GM15510 (cell line): ENCODE data around the gene SLC26A2.
A peak's percentile ranks its signal among the peaks of the same experiment; 100 is the strongest.

ENCODE experiments used
- POLR2A ChIP-seq: IDR thresholded peaks from 3 replicates; pipeline ENCODE4 v1.6.1; 2011; ENCODE audit warnings: borderline replicate concordance; ENCODE audit not compliant: insufficient read length; ENCODE audit errors: extremely low read depth

The SLC26A2 gene

DNA sequence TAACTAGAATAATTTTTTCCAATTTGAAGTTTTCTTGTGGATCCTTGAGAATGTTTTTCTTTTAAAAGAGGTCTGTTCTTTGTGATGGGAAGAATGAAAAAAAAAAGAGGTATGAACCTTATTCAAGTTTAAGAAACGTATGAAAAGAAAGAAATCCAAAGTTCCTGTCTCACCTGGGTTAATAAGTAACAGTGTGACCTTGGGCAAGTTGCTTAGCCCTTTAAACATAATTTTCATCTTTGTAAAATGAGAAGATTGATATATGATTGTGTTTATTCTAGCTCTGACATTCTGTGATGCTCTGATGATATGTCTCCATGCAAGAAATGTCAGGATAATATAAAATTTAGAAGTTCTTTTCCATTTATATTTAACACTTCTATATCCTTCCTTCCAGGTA lies 19.3 kb downstream of the SLC26A2 start:
- TF ChIP-seq POLR2A, result no peak

DNA sequence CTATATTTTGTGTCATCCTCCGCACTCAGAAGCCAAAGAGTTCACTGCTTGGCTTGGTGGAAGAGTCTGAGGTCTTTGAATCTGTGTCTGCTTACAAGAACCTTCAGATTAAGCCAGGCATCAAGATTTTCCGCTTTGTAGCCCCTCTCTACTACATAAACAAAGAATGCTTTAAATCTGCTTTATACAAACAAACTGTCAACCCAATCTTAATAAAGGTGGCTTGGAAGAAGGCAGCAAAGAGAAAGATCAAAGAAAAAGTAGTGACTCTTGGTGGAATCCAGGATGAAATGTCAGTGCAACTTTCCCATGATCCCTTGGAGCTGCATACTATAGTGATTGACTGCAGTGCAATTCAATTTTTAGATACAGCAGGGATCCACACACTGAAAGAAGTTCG lies 20.6 kb downstream of the SLC26A2 start:
- TF ChIP-seq POLR2A, result no peak

- no peak for TF ChIP-seq POLR2A
These were observed 21.9 kb downstream of the SLC26A2 start for GRCh38 chr5:149982505-149982904.

DNA sequence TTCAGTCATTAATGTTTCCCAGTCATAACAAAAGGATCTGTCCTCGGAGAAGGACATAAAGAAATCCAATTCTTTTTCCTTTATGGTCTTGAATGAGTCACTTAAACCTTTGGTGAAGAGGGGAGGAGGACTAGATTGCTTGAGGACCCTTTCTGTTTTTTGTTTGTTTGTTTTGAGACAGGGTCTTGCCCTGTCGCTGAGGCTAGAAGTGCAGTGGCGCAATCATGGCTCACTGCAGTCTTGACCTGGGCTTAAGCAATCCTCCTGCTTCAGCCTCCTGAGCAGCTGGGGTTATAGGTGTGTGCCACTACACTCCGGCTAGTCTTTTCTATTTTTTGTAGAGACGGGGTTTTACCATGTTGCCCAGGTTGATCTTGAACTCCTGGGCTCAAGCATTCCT lies 27.6 kb downstream of the SLC26A2 start:
- TF ChIP-seq POLR2A, result no peak

GRCh38 chr5:149990518-149991376 lies 30.2 kb downstream of the SLC26A2 start:
- no peak for TF ChIP-seq POLR2A

- no peak for TF ChIP-seq POLR2A
These were observed 32.9 kb downstream of the SLC26A2 start for GRCh38 chr5:149993471-149993870.

DNA sequence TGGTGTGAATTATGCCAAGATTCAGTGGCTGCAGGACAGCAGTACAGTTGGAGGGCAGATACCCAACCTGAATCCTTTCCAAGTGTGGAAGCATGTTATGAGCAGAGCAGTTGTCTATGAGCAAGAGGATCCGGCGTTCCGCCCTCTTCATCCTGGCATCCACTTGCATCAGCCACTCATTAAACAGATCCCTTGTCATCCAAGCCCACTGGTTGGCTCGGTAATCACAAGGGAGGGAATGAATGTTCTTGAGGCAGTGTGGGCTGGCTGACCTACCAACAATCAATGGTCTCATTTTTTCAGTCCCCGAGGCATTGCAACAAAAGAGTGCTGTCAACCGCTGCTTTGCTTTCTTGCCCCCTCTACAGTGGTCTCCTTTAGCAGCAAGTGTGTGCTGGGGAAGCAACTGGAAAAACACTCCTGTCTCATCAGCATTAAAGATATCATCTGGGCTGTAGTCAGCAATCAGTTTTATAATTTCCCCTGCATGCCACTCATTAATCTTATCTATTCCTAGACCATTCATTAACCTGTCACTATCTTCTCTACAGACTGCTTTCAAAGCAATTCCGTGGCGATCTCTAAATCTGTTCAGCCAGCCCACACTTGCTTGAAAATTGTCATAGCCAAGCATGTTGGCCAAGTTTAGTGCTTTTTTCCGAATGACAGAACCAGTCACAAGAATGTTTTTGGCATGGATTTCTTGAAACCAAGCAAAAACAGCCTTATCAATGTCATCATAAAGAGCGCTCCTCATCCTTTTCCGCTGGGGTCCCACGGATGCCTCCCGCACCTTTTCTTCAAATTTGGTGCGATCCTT lies 35.0 kb downstream of the SLC26A2 start:
- no peak for TF ChIP-seq POLR2A

GRCh38 chr5:149996205-149996890 lies 35.8 kb downstream of the SLC26A2 start:
- no peak for TF ChIP-seq POLR2A

GRCh38 chr5:149998281-149998680 lies 37.7 kb downstream of the SLC26A2 start:
- no peak for TF ChIP-seq POLR2A

- no peak for TF ChIP-seq POLR2A
These were observed 38.8 kb downstream of the SLC26A2 start for GRCh38 chr5:149999359-149999758.

DNA sequence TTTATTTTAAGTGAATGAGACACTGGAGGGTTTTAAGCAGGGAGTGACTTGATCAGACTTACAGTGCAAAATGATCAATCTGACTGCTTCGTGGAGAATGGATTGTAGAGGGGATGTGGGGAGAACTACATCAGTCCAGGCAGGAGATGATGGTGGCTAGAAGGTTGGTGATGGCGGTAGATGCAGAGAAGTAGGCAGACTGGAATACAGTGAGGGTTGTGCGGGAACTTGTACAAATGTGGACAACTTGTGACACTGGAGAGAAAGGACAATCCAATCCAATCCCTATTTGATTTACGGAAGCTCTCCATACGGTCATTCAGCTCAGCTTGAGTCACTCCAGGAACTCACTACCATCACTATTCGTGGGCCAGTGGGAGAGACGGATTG lies 39.3 kb downstream of the SLC26A2 start:
- no peak for TF ChIP-seq POLR2A

- peak; percentile 96 for TF ChIP-seq POLR2A
These were observed 39.9 kb downstream of the SLC26A2 start, which contains the start of the genes HMGXB3 and TIGD6 for GRCh38 chr5:150000256-150000989. HMGXB3 (plus strand) TSS chr5:150000739; CDS start chr5:150004853, 4,114 bp downstream. TIGD6 (minus strand) TSS chr5:150000654; CDS start chr5:149996348, 4,306 bp downstream.

GRCh38 chr5:150000990-150001659 lies 40.6 kb downstream of the SLC26A2 start:
- no peak for TF ChIP-seq POLR2A
